Islet precursor cell (in vitro differentiated cells): ENCODE measurements around the gene MBD5.

ENCODE experiments used
- DNase-seq: peaks from one replicate; pipeline ENCODE4 v3.0.0-alpha.2; 2018

The MBD5 gene

GRCh38 chr2:148493822-148494563 lies 473.1 kb downstream of the MBD5 start:
- no peak for DNase-seq

- DNase-seq: no peak
Observed at GRCh38 chr2:148495586-148495985, 474.7 kb downstream of the MBD5 start.

DNA sequence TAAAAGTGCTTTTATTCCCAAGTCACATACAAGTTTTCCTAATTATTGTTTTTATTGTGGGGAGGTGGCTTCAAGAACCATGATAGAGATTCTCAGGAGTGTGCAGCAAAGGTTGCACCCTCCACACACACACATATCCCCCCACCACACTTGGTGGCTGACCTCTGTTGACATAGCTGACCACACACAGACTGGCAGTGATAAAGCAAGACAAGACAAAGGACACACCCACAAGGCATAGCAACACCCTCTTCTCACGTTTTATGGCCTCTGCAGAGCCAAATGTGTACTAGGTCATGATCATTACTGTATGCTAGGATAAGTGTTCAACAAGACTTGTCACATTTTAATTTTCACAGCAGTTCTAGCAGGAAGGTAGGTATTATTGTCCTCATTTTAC lies 480.7 kb downstream of the MBD5 start:
- no peak for DNase-seq

GRCh38 chr2:148503516-148503915 lies 482.6 kb downstream of the MBD5 start:
- DNase-seq: no peak

- DNase-seq: no peak
Observed at GRCh38 chr2:148507970-148508369, 487.1 kb downstream of the MBD5 start.

DNA sequence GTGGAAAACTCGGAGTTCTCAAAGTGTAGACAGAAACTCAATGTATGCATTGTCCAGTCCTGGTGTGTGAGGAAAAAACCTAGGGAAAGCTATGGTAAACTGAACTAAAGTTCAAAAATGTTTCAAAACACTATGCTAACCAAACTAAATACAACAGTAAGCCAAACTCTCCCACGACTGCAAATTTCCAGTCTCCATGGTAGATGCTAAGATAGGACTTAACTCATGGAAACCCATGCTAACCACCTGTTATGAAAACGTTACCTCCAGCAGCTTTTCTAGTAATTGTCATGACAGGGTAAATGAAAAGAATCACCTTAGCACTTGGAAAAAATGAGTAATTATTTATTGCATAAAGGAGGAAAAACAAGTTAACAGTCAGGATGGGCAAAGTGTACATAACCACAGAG lies 488.0 kb downstream of the MBD5 start:
- no peak for DNase-seq

- DNase-seq: peak; percentile 96
Observed at GRCh38 chr2:148509288-148509902, 488.5 kb downstream of the MBD5 start.

DNA sequence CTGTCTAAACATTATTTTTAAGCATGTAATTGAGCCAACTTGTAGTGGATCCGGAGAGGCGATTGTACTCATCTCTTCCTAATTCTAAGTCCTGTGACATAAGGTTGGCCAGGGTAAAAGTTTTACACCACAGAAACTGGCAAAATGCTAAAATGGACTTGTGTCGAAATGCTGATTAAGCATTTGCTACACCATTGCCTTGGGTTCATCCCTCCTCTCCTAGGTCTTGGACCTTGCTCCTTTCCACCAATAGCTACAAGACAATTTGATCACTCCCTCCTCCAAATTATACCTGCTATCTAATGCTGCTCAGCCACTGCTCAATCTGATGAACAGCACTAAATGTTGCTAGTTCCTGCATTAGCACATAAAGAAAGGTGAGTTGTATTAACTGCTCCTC lies 491.0 kb downstream of the MBD5 start:
- no peak for DNase-seq

- no peak for DNase-seq
Observed at GRCh38 chr2:148512501-148512900, 491.6 kb downstream of the MBD5 start.

GRCh38 chr2:148513427-148513826 lies 492.5 kb downstream of the MBD5 start:
- no peak for DNase-seq

GRCh38 chr2:148515120-148515519 lies 494.2 kb downstream of the MBD5 start:
- DNase-seq: no peak

DNA sequence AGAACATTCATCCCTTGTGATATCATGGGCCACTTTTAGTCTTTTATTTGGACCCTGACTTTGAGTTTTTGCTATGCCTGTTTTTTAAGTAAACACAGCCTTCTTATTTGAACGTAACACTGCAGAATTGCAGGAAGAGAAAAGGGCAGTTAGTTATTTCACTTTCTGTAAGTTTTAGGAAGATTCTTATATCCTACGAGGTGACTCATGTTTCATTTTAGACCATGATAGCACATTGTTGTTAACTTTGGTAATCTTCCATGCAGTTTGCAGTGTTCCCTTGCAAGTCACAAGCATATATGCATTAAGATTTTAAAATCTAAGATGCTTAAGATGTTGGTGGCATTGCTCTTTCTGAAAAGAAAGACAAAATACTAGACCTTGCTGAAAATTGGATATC lies 495.1 kb downstream of the MBD5 start:
- no peak for DNase-seq

- no peak for DNase-seq
Observed at GRCh38 chr2:148517296-148517695, 496.4 kb downstream of the MBD5 start.

GRCh38 chr2:148517822-148518221 lies 496.9 kb downstream of the MBD5 start:
- DNase-seq: no peak

DNA sequence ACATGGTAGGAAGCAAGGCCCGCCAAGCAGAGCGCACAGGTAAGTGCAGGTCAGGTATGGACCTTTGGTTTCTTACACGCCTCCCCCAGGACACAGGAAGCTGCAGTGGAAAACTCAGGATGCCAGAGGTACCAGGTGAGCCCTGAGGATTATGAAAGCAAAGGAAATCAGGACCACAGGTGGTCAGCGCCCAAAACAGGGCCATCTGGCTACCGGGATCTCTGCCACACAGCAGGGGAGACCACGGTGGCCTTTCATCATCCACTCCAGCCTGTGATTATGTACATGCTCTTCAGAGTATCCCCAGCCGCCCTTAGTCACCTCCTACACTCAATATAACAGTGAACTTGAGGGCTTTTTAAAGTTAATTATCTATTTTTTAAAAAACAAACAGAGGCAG lies 498.1 kb downstream of the MBD5 start:
- DNase-seq: no peak

GRCh38 chr2:148521181-148521580 lies 500.3 kb downstream of the MBD5 start:
- DNase-seq: no peak

DNA sequence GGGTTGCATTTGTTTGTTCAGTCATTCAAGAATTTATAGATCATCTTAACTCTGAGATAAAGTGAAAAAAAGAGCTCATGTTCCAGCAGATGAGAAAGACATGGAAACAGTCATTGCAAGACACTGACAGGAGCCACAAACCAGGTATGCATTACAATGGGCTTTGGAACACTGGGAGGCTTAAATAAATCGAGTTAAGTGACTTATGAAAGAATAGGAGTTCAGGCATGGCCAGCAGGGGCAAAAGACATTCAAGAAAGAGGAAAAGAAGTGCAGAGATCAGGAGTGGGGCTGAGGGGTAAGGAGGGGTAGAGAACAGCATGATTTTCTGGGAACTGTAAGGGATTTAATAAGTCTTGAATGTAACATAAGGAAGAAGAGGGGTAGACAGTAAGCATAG lies 502.4 kb downstream of the MBD5 start:
- DNase-seq: no peak

GRCh38 chr2:148524519-148524919 lies 503.6 kb downstream of the MBD5 start:
- DNase-seq: no peak

GRCh38 chr2:148525130-148525529 lies 504.2 kb downstream of the MBD5 start:
- DNase-seq: peak; percentile 26

GRCh38 chr2:148526509-148527346 lies 505.8 kb downstream of the MBD5 start:
- peak; percentile 39 for DNase-seq

DNA sequence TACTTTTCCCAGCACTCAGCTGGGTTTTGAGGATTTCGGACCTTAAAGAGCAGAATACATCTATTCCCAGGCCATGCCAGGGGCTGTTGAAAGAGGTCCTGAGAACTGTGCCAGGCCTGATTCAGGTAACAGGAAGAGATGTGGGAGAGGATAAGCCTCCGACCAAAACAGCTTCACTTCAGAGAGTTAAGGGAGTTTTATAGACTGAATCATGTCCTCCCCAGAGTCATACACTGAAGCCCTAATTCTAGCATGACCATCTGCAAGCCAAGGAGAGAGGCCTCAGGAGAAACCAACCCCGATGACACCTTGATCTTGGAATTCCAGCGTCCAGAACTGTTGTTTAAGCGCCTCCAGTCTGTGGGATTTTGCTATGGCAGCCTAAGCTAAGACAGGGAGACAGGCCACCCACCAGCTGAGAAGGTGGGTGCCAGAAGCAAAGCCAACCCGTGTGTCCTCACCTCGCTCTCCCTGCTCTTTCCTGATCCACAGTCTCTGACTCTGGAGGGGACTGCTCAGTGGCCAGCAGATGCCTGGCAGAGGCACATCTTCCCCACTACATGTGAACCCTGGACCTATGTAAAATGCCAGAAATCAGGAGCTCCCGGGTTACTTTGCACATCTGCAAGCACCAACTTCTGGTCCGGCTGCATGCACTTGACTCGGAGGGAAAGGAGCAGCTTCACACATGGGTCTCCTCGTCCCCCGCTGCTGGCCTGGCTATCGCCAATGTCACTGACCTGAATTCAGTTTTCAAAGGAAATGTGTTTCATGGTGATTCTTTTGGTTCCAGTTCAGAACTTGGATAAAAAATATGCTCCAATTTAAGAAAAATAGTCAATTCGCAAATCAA lies 506.8 kb downstream of the MBD5 start:
- DNase-seq: peak; percentile 49

- peak; percentile 37 for DNase-seq
Observed at GRCh38 chr2:148528356-148529064, 507.6 kb downstream of the MBD5 start.
